Neural progenitor cell (in vitro differentiated cells): ENCODE data around the gene CNTRL.

Experiments
- EZH2 ChIP-seq: fragments of 200-600 bp; sonication (generic); IDR thresholded peaks from 2 replicates; pipeline ENCODE4 v1.6.1; 2017; ENCODE audit warnings: antibody characterized with exemption, mild to moderate bottlenecking, moderate library complexity
- EZH2phosphoT487 ChIP-seq: fragments of 200-600 bp; sonication (generic); IDR thresholded peaks from 2 replicates; pipeline ENCODE4 v1.6.1; 2017; ENCODE audit warnings: antibody characterized with exemption
- TF ChIP-seq, protein P1 (sequence below): fragments of 200-600 bp; sonication (generic); IDR thresholded peaks from 2 replicates; pipeline ENCODE4 v1.5.1; 2017; ENCODE audit warnings: antibody characterized with exemption, mild to moderate bottlenecking

DNA sequence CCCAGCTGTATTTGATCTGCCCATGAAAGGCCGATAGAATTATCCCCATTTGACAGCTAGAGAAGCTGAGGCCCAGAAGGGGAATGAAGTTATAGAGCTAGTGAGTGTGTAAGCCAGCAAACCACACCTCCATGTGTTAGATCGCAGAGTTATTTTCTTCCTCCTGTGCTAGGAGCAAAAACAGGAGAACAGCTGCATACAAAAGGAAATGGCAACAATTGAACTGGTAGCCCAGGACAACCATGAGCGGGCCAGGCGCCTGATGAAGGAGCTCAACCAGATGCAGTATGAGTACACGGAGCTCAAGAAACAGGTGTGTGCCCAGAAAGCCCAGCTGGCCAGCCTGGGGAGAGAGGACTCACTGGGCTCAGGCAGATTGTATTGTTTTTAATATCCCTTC is 96.5 kb downstream of the CNTRL start:
- TF ChIP-seq, protein P1, sequence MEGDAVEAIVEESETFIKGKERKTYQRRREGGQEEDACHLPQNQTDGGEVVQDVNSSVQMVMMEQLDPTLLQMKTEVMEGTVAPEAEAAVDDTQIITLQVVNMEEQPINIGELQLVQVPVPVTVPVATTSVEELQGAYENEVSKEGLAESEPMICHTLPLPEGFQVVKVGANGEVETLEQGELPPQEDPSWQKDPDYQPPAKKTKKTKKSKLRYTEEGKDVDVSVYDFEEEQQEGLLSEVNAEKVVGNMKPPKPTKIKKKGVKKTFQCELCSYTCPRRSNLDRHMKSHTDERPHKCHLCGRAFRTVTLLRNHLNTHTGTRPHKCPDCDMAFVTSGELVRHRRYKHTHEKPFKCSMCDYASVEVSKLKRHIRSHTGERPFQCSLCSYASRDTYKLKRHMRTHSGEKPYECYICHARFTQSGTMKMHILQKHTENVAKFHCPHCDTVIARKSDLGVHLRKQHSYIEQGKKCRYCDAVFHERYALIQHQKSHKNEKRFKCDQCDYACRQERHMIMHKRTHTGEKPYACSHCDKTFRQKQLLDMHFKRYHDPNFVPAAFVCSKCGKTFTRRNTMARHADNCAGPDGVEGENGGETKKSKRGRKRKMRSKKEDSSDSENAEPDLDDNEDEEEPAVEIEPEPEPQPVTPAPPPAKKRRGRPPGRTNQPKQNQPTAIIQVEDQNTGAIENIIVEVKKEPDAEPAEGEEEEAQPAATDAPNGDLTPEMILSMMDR = no peak
- TF ChIP-seq EZH2phosphoT487 = no peak
- no peak for TF ChIP-seq EZH2
